Activated T-cell treated with anti-CD3 and anti-CD28 coated beads, Interleukin-2, amount 50 U/mL, for 24 hours (primary cell): ENCODE results near the gene ST6GAL1.

Experiments used
- DNase-seq: peaks from one replicate; pipeline ENCODE4 v3.0.0-alpha.2; 2020
- H3K27ac Mint-ChIP-seq: 2 replicates; pipeline ENCODE4 v1.8.0; 2020; ENCODE audit warnings: mild to moderate bottlenecking, mixed read lengths
- H3K27me3 Mint-ChIP-seq: 2 replicates; pipeline ENCODE4 v1.8.0; 2020; ENCODE audit warnings: mixed read lengths
- H3K36me3 Mint-ChIP-seq: 2 replicates; pipeline ENCODE4 v1.8.0; 2020; ENCODE audit warnings: low read depth, mixed read lengths
- H3K4me1 Mint-ChIP-seq: 2 replicates; pipeline ENCODE4 v1.8.0; 2020; ENCODE audit warnings: low read depth, mixed read lengths
- H3K4me3 Mint-ChIP-seq: 2 replicates; pipeline ENCODE4 v1.8.0; 2020; ENCODE audit warnings: mild to moderate bottlenecking, moderate library complexity, mixed read lengths
- H3K9me3 Mint-ChIP-seq: 2 replicates; pipeline ENCODE4 v1.8.0; 2020; ENCODE audit warnings: mixed read lengths

The ST6GAL1 gene

DNA sequence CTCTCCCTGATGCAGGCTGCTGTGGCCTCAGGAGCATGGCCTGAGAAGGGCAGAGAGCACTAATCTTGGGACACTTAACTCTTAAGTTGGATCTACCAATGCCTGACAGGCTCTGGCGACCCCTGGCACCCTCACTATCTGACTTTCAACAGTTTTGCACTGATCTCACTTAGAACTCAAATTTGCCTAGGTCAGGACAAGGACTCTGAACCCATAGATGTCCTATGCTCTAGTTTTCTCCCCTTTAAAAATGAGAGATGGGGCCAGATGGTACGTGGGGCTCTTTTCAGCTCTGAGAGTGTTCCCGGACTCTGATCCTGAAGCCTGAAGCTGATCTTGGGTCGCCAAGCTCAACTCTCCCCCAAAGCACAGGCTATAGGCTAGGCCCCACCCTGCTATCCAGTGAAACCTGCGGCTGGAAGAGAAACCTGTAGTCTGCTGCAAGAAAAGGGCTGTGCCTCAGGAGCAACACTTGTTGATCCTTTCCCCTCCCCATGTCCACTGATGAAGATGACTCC is 143.3 kb downstream of the ST6GAL1 start:
- Mint-ChIP-seq H3K4me3 (no peak overlapping the region), H3K27me3 (no peaks in the 10 kb centered on the region), H3K9me3 (no peaks in the 10 kb centered on the region), H3K4me1 (peaks cover 23% of the 10 kb centered on the region), H3K36me3 (peaks cover 98% of the 10 kb centered on the region), H3K27ac (peak overlapping the region; percentile 84)
- no peak for DNase-seq

DNA sequence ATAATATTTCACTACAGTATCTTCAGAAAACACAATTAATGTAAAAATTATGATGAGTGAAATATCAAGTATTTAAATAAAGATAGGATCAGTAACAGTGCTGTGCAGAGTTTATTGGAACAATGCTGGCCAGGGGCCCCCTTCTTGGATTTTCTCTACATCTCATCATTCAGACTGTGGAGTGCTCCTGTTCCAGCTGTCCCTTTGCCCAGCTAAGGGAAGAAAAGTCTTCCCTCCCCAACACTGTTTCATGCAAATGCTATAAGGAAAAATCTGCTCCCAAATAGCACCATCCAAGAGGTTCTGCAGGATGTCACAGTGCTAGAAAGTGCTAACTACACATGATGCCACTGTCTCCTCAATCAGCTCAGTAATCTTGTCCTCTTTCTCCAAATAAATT is 144.5 kb downstream of the ST6GAL1 start:
- no peaks in the 10 kb centered on the region for H3K9me3 Mint-ChIP-seq
- H3K27ac Mint-ChIP-seq: peak overlapping the region; percentile 84
- DNase-seq: no peak
- peaks cover 18% of the 10 kb centered on the region for H3K4me1 Mint-ChIP-seq
- H3K27me3 Mint-ChIP-seq: no peaks in the 10 kb centered on the region
- no peak overlapping the region for H3K4me3 Mint-ChIP-seq
- peaks cover 95% of the 10 kb centered on the region for H3K36me3 Mint-ChIP-seq

DNA sequence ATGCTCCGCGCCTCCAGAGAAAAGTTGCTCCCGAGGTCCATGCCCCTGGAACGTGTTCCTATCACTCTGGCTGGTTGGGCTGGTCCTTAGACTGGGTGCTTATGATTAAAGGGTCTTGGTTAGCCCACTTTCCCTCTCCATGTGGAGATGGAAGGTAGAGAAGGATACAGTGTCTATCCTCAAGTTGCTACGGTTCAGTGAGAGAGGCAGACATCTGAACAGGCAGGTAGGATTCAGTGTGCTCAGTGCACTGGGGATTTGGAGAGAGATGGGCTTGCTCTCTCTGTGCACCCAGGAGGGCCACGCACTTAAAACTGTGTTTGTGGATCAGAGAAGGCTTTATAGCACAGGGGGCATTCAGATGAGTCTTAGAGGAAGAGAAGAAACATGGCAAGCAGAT is 146.0 kb downstream of the ST6GAL1 start:
- no peaks in the 10 kb centered on the region for H3K27me3 Mint-ChIP-seq
- H3K9me3 Mint-ChIP-seq: no peaks in the 10 kb centered on the region
- H3K36me3 Mint-ChIP-seq: peaks cover 84% of the 10 kb centered on the region
- peaks cover 12% of the 10 kb centered on the region for H3K4me1 Mint-ChIP-seq
- peak overlapping the region; percentile 84 for H3K27ac Mint-ChIP-seq
- no peak overlapping the region for H3K4me3 Mint-ChIP-seq
- no peak for DNase-seq

DNA sequence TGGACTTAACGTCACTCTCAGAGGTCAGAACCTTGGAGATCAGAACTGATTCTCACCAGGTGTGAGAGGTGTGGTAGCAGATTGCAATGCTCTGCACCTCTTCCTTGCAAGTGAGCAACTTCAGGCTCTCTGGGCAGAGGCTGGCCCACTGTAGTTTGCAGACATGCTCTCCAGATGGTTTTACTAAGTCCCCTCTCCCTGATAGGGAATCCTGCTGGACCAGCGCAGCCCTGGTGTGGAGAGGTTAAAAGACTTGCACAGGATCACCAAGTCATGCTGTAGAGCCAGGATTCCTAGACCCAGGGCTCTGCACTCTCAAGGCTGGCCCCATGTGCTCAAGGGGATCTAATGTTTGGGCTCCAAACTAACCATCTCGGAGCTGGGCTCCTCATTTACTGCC is 146.8 kb downstream of the ST6GAL1 start:
- peaks cover 77% of the 10 kb centered on the region for H3K36me3 Mint-ChIP-seq
- no peaks in the 10 kb centered on the region for H3K9me3 Mint-ChIP-seq
- no peaks in the 10 kb centered on the region for H3K27me3 Mint-ChIP-seq
- peak overlapping the region; percentile 84 for H3K27ac Mint-ChIP-seq
- peaks cover 10% of the 10 kb centered on the region for H3K4me1 Mint-ChIP-seq
- no peak overlapping the region for H3K4me3 Mint-ChIP-seq
- DNase-seq: no peak

DNA sequence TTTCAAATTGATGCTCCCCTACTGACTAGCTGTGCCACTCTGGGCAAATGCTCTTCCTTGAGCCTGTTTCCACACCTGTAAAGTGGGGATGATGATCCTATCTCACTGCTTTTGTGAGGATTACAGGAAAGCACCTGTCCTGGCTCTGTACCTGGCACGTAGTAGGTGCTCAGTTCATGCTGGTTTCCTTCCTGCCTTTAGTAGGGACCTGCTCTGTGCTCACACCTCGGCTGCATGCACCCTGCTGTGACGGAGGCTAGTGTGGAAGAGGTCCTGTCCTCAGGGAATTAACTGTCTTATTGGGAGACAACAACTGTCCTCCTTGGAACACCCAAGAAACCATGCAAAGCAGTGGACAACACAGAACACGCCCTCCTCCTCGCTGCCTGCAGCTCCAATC is 147.2 kb downstream of the ST6GAL1 start:
- Mint-ChIP-seq H3K4me1 (peaks cover 8% of the 10 kb centered on the region), H3K9me3 (no peaks in the 10 kb centered on the region), H3K4me3 (no peak overlapping the region), H3K27me3 (no peaks in the 10 kb centered on the region), H3K27ac (peak overlapping the region; percentile 19), H3K36me3 (peaks cover 74% of the 10 kb centered on the region)
- no peak for DNase-seq

DNA sequence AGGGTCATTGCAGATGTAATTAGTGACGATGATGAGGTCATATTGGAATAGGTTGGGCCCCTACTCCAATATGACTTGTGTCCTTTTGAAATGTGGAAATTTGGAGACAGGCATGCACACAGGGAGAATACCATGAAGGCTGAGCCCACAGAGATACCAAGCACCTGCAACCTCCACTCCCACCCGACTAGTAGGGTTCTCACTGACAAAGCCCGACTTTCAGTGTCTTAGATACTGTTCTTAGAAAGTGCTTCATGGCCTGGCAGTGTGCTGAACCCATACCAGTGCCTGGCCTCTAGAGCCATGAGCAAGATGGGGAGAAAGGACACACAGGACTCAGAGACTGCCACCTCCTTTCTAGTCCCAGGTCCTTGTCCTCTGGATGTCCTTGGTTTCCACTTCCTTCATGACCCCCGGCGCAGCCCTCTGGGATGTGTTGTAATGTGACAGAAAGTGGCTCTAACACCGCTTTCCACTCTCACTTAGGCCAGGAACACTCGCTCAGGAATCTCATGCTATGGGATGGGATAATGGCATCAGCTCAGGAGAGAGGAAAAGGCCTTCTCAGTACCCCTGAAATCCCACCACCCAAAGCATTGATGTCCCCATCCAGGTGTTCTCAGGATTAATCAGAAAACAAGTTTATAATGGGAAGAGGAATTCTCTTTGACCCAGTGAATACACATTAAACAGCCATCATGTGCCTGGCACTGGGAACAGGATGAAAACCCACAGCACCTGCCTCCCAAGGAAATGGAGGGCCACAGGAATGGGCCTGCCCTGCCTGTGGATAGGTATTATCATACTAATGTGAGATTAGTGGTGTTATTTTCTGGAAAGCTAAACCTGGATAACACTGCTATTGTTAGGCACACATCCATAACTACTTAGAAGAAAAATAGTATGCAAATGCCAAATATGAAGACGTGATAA is 149.0 kb downstream of the ST6GAL1 start:
- Mint-ChIP-seq H3K36me3 (peaks cover 56% of the 10 kb centered on the region), H3K27ac (peak overlapping the region; percentile 69), H3K9me3 (no peaks in the 10 kb centered on the region)

DNA sequence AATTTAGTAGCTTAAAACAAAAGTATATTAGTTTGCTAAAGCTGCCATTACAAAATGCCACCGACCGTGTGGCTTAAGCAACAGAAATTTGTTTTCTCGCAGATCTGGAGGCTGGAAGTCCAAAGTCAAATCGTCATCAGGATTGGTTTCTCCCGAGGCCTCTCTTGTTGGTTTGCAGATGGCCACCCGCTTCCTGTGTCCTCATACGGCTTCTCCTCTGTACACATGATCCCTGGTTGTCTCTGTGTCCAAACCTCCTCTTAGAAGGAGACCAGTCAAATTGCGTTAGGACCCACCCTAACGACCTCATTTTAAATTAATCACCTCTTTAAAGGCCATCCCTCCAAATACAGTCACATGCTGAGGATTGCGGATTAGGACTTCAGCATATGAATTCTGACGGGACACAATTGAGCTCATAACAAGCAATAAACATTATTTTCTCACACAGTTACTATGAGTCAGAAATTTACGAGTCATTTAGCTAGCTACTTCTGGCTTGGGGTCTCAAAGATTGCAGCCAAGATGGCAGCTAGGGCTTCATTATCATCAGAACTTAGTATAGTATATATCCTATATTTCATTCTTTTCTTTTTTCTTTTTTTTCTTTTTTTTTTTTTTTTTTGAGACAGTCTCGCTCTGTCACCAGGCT is 150.6 kb downstream of the ST6GAL1 start:
- DNase-seq: no peak
- Mint-ChIP-seq H3K4me3 (no peak overlapping the region), H3K27me3 (no peaks in the 10 kb centered on the region), H3K4me1 (peaks cover 18% of the 10 kb centered on the region), H3K36me3 (peaks cover 41% of the 10 kb centered on the region), H3K27ac (no peak overlapping the region), H3K9me3 (no peaks in the 10 kb centered on the region)

More for the DNA sequence above, 149.0 kb downstream of the ST6GAL1 start:
- Mint-ChIP-seq H3K27me3 (no peaks in the 10 kb centered on the region), H3K4me3 (no peak overlapping the region), H3K4me1 (peaks cover 10% of the 10 kb centered on the region)
- DNase-seq: no peak

DNA sequence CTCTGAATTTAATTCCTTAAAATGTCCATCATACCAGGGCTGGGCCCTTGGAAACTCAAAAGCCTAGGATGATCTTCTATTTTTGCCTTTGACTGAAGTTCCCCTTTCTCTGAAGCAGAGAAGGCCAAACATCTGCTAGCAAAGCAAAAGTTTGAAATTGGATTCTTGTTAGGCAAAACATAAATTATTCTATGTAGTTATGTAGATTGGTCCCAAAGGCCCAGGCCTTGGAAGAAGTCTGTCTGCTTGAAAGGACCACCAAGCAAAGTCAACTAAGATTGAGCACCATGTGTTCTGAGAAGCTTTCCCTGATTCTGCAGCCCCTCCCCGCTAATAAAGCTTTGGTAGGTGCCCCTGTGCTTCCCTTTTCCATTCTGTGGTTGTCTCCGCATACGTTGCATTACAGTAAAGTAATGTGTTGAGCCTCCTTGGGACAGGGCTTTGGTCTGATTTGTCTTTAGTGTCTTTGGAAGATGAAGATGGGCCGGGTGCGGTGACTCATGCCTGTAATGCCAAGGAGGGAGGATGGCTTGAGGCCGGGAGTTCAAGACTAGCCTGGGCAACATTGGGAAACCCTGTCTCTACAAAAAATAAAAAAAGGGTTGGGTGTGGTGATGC is 152.5 kb downstream of the ST6GAL1 start:
- Mint-ChIP-seq H3K4me1 (peaks cover 15% of the 10 kb centered on the region), H3K27ac (no peak overlapping the region), H3K36me3 (peaks cover 29% of the 10 kb centered on the region), H3K9me3 (peaks cover 8% of the 10 kb centered on the region), H3K4me3 (no peak overlapping the region), H3K27me3 (no peaks in the 10 kb centered on the region)
- DNase-seq: no peak

DNA sequence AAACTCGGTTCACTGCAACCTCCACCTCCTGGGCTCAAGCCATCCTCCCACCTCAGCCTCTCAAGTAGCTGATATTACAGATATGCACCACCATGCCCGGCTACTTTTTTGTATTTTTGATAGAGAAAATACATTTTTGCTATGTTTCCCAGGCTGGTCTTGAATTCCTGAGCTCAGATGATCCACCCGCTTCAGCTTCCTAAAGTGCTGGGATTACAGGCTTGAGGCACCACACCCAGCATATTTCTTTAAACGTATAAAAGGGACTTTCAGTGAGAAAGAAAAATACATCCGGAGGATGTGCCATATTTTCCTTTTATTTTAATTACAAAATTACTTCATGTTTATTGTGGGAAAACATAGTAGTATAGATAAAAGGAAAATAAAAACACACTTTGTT is 153.8 kb downstream of the ST6GAL1 start:
- no peak overlapping the region for H3K27ac Mint-ChIP-seq
- peaks cover 18% of the 10 kb centered on the region for H3K9me3 Mint-ChIP-seq
- H3K27me3 Mint-ChIP-seq: no peaks in the 10 kb centered on the region
- peaks cover 15% of the 10 kb centered on the region for H3K4me1 Mint-ChIP-seq
- no peak overlapping the region for H3K4me3 Mint-ChIP-seq
- H3K36me3 Mint-ChIP-seq: peaks cover 20% of the 10 kb centered on the region
- no peak for DNase-seq

DNA sequence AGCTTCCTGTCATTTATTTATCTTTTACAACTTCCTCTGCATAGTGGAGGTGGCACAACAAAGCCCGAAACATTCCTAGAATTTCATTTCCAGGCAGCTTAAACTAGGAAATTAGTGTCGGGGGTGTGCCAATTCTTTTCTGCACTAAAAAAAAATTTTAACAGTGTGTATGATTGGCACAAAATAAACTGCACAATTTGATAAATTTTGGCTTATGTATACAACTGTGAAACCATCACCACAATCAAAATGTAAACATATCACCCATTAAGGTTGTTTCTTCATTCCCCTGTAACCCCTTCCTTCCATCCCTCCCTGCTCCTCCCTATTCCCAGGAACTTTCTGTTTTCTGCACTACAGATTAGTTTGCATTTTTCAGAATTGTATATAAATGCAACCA is 154.3 kb downstream of the ST6GAL1 start:
- peaks cover 15% of the 10 kb centered on the region for H3K4me1 Mint-ChIP-seq
- H3K27ac Mint-ChIP-seq: no peak overlapping the region
- H3K4me3 Mint-ChIP-seq: no peak overlapping the region
- peaks cover 22% of the 10 kb centered on the region for H3K9me3 Mint-ChIP-seq
- H3K36me3 Mint-ChIP-seq: peaks cover 16% of the 10 kb centered on the region
- H3K27me3 Mint-ChIP-seq: no peaks in the 10 kb centered on the region
- no peak for DNase-seq

DNA sequence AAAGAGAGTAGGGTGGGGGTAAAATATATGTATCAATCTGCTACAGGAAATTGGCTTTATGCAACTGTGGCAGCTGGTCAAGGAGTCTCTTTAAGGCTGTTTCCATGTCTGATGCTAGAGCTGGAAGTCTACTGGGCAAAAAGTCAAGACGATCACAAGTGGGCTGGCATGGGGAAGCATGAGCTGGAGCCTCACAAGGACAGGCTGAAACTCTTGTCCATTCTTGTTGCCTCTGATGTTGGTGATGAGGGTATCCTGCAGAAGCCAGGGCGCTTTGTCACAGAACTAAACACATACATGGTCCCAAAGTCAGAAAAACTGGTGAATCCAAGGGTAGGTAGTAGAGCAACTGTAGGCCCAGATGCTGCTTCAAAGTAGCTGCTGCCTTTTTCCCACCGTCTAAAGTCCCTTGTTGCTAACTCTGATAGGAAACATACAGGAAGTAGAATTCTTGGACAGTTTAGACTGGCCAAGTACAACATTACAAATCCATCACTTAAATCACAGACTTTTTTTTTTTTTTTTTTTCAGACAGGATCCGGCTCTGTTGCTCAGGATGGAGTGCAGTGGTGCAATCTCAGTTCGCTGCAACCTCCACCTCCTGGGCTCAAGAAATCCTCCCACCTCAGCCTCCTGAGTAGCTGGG is 154.8 kb downstream of the ST6GAL1 start:
- H3K27ac Mint-ChIP-seq: no peak overlapping the region
- H3K4me1 Mint-ChIP-seq: peaks cover 15% of the 10 kb centered on the region
- H3K27me3 Mint-ChIP-seq: no peaks in the 10 kb centered on the region
- H3K4me3 Mint-ChIP-seq: no peak overlapping the region
- no peak for DNase-seq
- H3K36me3 Mint-ChIP-seq: peaks cover 16% of the 10 kb centered on the region
- H3K9me3 Mint-ChIP-seq: peaks cover 25% of the 10 kb centered on the region

DNA sequence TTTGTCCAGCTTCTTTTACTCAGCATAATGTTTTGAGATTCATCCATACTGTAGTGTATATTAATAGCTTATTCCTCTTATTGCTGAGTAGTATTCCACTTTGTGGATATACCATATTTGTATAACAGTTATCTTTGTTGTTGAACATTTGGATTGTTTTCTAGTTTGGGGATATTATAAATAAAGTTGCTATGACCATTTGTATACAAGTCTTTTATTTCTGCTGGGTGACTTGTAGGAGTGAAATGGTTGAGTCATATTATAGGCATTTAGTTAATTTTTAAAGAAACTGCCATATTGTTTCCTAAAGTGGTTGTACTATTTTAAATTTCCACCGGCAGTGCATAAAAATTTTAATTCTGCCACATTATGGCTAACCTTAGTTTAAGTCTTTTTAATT is 155.6 kb downstream of the ST6GAL1 start:
- Mint-ChIP-seq H3K9me3 (peaks cover 26% of the 10 kb centered on the region), H3K36me3 (peaks cover 14% of the 10 kb centered on the region), H3K27ac (no peak overlapping the region), H3K4me1 (peaks cover 14% of the 10 kb centered on the region), H3K4me3 (no peak overlapping the region), H3K27me3 (no peaks in the 10 kb centered on the region)
- no peak for DNase-seq

DNA sequence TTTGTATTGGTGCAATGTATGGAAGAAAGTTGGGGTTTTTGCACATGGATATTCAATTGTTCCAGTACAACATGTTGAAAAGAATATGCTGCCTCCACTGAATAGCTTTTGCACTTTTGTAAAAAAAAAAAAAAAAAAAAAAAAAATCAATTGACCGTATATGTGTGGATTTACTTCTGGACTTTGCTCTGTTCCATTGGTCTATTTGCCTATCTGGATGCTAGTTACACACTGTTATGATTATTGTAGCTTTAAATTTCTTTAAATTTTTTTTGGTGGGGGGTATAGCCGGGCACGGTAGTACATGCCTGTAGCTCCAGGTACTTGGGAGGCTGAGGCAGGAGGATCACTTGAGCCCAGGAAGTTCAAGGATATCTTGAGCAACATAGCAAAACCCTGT is 156.5 kb downstream of the ST6GAL1 start:
- no peaks in the 10 kb centered on the region for H3K27me3 Mint-ChIP-seq
- H3K36me3 Mint-ChIP-seq: peaks cover 13% of the 10 kb centered on the region
- peaks cover 26% of the 10 kb centered on the region for H3K9me3 Mint-ChIP-seq
- H3K27ac Mint-ChIP-seq: no peak overlapping the region
- H3K4me3 Mint-ChIP-seq: no peak overlapping the region
- no peak for DNase-seq
- H3K4me1 Mint-ChIP-seq: peaks cover 14% of the 10 kb centered on the region

DNA sequence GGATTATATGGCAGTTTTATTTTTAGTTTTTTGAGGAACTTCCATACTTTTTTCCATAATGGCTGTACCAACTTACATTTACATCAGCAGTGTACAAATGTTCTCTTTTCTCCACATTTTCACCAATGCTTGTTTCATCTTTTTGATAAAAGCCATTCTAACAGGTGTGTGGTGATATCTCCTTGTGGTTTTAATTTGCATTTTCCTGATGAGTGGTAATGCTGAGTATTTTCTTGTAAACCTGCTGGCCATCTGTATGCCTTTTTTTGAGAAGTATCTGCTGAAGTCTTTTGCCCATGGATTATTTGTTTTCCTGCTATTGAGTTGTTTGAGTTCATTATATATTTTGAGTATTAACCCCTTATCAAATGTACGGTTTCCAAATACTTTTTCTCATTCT is 158.4 kb downstream of the ST6GAL1 start:
- no peak overlapping the region for H3K4me3 Mint-ChIP-seq
- no peak overlapping the region for H3K27ac Mint-ChIP-seq
- H3K27me3 Mint-ChIP-seq: no peaks in the 10 kb centered on the region
- H3K4me1 Mint-ChIP-seq: peaks cover 12% of the 10 kb centered on the region
- no peak for DNase-seq
- peaks cover 30% of the 10 kb centered on the region for H3K9me3 Mint-ChIP-seq
- H3K36me3 Mint-ChIP-seq: peaks cover 12% of the 10 kb centered on the region
